Inferior parietal cortex (tissue), 1 donor: ENCODE data around the gene TSFM.

Experiments used
- DNase-seq: peaks from one replicate; pipeline ENCODE4 v3.0.0-alpha.2; 2016; ENCODE audit errors: extremely low spot score

TSFM gene

DNA sequence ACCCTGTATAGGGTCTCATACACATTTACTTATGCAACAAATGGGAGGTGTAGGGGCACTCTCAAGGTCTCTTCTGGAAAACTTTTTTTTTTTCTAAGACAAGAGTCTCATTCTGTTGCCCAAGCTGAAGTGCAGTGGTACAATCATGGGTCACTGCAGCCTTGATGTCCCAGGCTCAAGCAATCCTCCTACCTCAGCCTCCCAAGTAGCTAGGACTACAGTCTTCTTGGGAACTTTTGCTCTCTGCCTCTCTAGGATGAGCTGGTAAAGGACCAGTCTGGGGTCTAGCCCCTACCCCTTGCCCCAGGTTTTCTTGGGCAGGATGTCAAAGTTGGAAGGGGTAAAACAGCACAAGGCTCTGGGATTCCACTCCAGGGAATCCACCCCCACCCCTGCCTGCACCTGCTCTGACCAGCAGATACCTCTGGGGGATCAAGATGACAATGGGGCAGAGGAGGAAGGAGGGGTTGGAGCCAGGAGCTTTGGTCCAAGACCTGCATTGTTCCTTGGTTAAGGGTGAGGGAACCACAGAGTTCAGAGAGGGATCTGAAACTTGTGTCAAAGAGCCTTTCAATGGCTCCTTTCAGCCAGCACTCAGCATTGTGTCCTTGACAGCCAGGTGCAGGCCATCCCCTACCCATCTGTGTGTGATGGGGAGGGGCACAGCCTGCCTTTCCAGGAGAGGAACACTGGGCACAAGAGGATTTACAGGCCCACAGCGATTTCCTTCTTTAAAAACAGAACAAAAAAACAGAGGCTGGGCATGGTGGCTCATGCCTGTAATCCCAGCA is 51.7 kb downstream of the TSFM start:
- no peak for DNase-seq

DNA sequence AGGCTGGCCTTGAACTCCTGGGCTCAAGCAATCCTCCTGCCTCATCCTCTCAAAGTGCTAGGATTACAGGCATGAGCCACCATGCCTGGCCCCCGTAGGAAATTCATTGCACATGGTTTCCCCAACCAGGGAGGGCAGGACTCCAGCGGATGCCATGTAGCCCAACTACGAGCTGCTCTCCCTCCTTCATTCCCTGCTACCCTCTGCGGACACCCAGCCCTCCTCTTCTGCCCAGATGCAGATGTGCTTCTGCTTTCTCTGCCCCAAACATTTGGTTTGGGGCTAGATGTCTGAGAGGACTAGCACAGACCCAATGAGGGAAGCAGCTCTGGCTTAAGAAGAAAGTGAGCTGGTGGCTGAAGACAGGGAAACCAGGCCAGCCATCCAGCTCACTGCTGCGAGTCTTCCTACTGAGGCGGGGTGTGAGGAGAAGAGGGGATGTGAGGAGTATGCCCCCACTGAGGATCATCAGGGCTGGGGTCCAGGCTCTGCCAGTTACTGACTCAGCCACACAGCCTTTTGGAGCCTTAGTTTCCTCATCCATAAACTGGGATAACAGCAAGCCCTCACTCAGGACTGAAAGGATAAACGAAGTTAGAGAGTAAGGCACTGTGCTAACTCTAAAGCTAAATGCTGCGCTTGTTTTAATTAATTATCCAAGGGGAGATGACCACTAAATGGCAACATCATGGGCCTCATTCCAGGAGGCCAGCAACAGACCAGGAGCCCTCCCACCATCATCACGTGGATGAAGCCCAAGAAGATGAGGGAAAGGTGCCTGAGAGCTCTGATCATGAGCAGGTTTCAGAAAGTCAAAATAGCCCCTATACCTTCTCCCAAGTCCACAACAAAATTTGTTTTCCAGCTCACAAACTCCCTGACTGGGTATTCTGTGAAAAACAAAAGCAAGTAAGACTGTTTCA is 53.0 kb downstream of the TSFM start:
- DNase-seq, result no peak

DNA sequence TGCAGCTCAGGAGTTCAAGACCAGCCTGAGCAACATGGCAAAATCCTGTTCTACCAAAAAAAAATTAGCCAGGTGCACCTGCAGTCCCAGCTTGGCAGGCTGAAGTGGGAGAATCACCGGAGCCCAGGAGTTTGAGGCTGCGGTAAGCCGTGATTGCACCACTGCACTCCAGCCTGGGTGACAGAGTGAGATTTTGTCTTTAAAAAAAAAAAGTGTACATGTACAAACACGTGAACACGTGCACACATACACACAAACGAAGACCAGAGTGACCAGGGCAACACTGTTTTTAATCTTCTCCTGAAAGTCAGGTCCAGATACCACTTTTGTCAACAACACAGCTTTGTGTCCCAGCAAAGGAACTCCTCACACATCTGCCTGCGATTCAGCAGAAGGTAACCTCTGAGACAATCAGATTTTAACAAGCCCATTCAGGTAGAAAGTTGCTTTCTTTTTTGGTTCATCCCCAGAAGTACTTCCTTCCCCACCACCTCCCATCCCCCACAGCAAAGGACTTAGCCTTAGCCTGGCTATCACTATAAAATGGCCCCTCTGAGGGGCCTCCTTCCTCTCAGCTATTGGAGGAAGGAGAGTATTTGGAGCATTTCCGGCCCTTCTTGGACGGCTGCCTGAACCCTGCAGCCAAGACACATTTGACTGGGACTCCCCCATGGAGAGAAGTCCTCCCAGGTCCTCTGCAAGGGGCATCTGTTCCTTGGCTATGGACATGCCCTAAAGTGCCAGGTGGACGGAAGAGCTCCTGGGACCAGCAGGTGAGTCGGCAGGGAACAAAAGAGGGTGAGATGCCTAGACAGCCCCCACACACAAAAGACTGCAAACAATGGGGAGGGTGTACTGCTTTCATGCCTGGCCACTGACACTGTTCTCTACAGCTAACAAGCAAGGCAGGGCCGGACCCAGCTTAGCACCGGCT is 54.1 kb downstream of the TSFM start:
- DNase-seq, result no peak

DNA sequence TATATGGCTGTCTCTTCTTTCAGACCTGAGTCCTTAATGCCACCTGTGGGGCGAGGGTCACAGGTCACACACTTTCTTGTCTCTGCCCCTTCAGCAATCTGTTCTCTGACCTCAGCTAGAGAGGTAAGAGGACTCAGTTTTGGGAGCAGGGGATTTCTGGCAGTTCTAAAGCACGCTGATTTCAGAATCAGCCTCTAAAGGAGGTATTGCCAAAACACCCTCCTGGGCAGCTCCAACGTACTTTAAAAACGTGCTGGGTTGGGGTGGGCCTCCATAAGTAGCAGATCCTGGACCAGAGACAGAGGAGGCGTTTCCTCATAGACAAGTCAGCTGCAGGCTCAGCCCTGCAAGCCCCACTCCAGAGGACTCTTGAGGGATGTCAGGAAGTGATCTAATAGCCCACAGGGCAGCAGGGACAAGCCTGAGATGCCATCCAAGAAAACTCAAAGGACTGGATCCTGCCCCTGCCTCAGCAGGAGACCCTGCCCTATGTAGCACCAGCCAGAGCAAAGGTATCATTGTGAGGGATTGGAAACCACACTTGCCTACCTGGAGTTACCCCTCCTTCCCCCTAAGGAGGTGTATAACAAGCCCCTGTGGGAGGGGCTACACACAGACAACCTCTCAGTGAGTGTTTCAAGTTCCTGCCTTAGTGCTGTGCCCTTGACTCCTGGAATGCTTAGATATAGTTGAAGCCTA is 55.4 kb downstream of the TSFM start:
- DNase-seq, result no peak

DNA sequence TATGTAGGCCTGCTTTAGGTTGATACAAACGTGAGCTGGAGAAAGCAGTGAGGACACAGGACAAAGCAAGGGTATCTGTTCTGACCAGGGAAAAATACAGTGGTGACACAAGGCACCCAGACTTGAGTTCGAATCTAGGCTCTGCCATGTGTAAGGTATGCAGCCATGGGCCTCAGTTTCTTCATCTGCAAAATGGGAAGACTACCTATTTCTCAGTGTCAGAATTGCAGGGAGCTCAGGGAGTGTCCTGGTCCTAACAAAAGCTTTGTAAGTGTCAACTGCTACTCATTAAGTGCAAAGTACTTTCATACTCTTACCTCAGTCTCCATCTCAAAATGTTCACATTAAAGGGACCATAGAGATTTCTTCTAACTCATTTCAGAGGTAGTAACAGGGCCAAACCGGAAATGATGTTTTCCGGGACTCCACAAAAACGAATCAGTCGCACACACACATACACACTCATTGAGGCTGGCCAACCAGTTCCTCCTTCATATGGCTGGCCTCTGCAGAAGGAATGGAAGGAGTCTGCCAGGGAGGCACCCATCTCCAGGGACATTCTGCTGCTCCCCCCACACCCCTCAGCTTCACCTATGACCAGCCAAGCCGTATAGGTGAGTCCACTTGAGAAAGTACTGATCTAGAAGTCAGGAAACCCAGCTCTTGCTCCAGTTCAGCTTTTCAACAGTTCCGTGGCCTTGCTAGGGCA is 56.2 kb downstream of the TSFM start:
- no peak for DNase-seq

DNA sequence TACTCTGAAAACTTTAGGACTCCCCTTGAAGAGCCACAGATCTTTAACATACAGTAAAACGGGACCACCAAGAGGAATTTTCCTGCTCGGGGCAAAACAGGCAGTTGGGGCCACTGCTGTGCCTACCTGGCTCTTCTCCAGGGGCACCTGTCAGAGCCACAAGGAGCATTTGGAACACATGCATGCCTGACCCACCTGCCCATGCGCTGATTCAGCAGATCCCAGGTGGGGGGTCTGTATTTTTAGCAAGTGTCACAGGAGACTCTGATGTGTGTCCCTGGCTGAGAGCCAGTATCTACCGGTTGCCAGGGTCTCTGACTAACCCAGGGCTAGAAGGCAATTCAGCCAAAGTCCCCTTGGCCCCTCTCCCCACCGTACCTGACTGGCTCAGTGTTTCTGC is 57.4 kb downstream of the TSFM start:
- no peak for DNase-seq

DNA sequence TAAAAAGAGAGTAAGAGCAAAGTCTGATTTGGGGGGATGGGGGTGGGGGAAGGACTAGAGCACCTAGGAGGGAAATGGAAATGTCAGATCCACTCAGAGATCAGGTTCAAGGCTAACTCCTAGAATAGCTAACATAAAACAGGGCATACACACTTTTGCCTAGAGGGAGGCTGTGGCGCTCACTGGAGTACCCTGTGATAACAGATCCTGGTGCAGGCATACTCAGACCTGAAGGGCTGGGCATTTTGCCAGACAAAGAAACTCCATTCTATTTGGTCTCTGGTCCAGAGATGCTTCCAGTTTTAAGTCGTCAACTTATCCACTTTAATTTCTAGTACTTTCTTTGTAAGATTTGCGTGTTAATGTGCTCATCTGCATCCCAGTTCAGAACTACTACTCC is 58.1 kb downstream of the TSFM start:
- no peak for DNase-seq

DNA sequence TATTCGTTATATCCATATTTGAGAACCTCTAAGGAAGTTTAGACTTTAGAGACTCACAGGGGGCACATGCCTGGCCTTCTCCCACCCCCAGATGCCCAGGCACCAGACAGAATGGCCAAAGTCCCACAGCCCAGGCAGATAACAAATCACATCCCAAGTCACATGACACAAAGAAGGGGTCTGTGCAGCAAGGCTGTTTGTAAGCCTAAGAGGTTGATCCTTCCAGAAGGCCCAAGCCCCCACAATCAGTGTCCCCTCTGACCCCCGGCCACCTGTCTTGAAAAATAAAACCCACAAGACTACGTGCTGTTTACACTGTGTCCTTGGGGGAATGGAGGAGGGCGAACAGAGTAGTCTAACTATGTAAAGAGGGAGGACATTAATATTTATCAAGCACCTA is 58.9 kb downstream of the TSFM start:
- DNase-seq, result no peak

DNA sequence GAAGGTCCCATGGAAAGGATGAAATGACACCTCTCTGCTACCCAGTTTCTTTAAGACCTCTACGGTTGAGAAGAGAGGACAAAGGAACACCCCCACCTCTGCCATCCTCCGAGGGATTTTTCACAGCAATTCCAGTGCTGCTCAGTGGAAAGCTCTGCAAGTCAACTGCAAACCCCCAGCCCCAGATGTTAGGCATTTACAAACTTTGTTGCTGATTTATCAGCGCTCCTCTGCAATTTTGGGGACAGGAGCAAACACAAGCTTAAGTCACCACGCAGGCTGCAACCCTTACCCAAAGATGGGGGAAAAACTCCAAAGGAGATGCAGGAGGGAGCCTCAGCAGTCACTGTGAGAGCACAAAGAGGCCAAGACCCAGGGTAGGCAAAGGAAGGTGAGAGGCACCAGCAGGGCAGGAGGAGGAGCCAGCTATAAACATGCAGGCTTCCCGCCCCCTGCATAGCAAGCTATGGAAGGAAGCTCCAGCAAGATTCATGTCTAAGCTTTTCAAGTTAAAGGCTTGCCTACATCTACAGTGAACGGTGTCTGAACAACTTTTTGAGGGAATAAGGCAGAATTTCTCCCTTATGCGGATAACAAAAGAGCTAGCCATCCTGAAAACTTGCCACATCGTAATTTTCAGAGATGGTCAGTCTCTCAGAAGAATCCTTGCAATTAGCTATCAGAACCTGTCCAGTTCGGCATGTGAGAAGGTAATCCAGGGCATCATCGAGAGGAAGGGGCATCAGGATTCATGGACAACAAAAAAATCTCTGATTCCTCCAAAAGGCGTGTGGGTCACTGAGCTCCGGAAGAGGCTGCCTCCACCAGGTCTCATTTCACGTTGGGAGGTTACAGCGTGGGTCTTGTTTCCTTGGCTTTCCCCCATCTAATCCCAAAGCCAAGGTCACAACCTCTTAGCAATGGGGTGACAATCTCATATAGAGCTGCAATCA is 60.0 kb downstream of the TSFM start:
- DNase-seq, result no peak

DNA sequence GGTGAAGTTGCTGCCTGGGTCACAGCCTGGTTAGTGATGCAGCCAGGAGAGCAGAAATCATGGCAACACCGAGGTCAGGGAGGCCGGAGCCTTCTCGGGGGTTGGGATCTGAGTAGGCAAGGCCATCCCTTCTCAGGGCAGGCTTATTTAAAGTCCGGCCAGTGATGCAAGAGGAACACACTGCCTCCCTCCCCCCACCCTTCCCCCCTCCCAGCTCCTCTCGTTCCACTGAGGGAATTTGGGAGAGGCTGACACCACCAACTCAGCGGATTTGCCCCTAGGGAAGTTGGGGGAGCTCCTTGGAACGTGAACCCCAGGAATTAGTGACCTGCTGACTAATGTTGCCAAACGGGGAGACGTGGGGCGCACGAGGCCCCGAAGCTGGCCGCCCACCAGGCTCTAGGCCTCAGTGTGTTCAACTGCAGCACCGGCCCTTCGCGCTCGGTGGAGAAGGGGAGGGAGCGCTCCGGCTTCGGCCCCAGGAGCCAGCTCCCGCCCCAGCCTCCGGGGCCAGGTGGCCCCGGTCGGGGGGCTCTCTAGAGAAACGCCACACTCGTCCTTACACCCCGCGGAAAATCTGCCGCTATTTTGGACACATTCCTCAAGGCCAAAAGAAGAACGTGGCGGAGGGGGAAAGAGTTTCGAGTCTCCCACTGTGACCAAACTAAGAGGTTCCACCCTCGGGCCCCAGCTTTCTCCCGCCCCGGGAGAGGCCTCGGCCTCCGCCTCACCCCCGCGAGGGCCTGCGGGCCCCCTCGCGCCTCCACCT is 62.3 kb downstream of the TSFM start:
- no peak for DNase-seq

DNA sequence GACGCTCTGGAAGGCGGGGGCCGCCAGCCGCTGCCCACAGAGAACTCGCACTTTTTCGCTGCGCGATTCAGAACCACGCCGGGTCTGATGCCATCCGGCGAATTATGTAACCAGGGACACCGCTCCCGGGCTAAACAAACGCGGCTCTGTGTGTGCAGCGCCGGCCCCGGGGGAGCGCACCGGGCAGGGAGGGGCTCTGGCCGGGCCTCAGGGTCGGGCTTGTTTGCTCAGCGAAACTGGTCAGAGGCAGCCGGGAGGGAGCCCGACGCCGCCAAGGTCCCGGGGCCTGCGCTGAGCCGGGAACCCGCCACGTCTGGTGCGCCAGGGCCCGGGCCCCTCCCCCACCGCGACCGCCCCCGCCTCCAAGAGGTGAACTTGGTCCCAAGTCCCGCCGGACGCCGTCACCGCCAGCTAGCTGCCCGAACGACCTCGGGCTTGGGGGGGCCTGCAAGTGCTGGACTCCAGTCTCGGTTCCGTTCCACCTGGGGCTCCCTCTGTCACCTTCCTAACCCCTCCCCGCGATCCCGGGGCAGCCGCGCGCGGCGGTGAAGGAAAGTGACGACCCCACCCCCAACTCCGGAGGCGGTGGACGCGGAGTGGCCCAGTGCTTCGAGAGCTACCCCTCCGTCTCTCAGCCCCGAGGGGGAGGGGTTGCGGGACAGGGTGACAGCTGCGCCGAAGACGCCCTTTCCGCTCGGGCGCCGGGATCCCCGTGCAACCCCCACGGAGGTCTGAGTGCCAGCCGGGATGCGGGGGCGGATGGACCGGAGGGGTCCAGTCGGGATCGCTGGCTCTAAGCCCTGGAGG is 63.1 kb downstream of the TSFM start:
- DNase-seq, result peak; percentile 76

DNA sequence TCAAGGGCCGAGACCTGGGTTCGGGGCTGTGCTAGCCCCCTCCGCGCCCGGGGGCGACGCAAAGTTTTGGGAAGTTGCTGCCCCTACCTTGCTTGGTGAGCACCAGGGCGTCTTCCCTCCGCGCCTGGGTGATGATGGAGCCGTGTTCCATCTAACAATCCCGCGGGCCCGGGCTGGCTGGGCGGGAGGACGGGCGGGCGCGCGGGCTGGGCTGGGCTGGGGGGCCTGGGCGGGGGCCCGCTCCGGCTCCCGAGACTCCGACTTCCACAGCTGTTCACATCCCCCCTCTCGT is 63.6 kb downstream of the TSFM start:
- no peak for DNase-seq

DNA sequence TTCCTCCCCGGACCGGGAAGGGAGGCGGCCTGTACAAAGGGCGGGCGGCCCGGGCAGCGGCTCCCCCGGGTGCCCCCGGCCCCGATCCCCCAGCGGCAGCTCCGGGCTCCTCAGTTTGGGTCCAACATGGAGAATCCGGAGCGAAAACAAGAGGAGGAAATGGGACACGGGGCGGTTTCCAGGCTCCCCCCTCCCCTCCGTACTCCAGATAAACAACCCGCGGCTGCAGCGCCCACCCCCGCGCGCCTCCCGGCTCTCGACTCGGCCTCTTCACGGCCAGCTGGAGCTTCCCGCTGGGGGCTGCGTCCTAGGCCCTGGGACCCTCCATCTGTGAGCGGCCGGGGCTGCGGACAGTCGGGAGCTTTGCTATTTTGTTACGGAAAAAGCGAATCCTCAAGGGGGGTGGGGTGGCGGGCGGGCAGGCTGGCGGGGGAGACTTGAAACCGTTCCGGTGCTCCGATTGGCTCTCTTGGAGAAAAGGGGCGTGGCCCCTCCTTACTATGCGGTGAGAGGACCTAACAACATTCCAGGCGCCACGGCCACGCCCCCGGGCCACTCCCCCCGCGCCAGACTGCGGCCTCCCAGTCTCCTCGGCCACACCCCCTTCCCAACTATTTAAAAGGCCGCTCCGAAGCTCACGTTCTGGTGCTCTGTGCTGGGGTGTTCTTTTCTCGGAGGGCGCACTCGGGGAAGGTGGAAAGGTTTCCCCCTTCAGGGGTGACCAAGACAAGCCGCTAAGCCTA is 64.2 kb downstream of the TSFM start, which contains the start of gene CTDSP2:
Gene CTDSP2 (minus strand): TSS at position 153 of the 743 bp plus-strand sequence. CDS start 294 bp downstream, outside the sequence.
- DNase-seq, result peak; percentile 95
